ENCODE data around the gene SOWAHC.
"Not testable (repeated sequence)": the region's sequence is repeated elsewhere in the genome, so short reads cannot be mapped to it uniquely, and the experiment has no call there.

SOWAHC gene, protein sequence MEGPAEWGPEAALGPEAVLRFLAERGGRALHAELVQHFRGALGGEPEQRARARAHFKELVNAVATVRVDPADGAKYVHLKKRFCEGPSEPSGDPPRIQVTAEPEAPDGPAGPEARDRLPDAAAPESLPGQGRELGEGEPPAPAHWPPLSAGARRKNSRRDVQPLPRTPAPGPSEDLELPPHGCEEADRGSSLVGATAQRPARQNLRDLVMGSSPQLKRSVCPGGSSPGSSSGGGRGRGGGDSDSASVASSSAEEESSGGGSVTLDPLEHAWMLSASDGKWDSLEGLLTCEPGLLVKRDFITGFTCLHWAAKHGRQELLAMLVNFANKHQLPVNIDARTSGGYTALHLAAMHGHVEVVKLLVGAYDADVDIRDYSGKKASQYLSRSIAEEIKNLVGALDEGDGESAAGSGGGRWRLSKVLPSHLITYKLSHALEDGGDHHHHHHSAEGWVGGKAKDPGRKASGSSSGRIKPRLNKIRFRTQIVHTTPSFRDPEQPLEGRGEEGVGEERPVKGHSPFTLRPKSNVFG

DNA sequence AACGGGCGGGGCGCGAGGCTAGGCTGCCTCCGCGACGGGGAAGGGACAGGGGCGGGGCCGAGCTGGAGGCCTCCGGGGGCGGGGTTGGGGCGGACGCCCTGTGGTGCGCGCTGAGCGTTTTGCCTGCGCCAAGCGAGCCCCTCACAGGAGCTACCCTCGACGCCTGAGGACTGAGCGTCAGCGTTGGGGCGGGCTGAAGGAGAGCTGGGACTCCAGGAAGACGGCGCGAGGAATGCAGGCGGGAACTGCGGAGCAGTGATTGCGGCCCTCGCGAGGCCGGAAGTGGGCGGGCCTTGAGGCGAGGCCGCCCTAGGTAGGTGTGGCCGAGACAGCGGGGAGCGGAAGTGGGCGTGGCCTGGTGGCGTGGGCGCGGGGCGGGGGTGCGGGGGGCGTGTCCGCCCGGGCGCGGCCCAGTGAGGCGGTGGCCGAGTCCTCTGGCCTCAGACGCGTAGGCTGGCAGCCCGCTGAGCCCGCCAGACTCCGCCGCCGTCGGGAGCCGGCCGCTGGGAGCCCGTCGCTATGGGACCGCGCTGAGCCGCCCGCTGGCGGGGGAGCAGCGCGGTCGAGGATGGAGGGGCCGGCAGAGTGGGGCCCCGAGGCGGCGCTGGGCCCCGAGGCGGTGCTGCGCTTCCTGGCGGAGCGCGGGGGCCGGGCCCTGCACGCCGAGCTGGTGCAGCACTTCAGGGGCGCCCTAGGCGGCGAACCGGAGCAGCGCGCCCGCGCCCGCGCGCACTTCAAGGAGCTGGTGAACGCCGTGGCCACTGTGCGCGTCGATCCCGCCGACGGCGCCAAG lies at the start of gene SOWAHC, which contains the start of gene SEPTIN10:
SOWAHC (plus strand) TSS at position 443 of the 793 bp plus-strand sequence; CDS start at position 569, 126 bp downstream.
SEPTIN10 (minus strand) TSS at position 45 of the 793 bp plus-strand sequence. CDS start 139 bp downstream, outside the sequence.
- Mint-ChIP-seq H3K4me1 (ENCODE audit: low read depth) (peaks cover 11% of the 10 kb centered on the region), H3K27me3 (peaks cover 42% of the 10 kb centered on the region), H3K4me3 (peak within 1 kb of the TSS; percentile 82), H3K36me3 (no peaks in the 10 kb centered on the region), H3K9me3 (ENCODE audit: low read depth) (no peaks in the 10 kb centered on the region), H3K27ac (no peak within 1 kb of the TSS)

DNA sequence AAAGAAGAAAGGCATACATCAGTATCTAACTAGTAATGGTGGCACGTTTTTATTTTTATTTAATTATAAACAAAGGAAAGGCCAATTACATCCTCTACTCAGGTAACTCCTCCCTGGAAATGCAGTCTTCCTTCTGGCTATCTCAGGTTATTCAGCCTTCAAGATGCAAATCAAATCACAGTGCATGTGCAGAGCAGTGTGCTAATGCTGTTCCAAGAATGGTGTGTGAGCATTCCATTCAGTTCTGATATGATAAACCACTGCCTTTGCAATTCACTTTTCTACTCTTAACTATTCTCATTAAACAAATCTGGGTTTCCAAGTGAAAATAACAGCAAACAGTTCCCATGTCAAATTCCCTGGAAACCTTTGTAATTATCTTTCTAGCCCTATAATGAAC lies 38.8 kb upstream of the SOWAHC start:
- Mint-ChIP-seq H3K9me3 (ENCODE audit: low read depth) (no peaks in the 10 kb centered on the region), H3K36me3 (no peaks in the 10 kb centered on the region), H3K4me1 (ENCODE audit: low read depth) (no peaks in the 10 kb centered on the region), H3K4me3 (no peak overlapping the region), H3K27ac (no peak overlapping the region), H3K27me3 (peaks cover 10% of the 10 kb centered on the region)

- H3K9me3 Mint-ChIP-seq (ENCODE audit: low read depth); H3K4me1 Mint-ChIP-seq (ENCODE audit: low read depth); H3K27ac Mint-ChIP-seq; H3K36me3 Mint-ChIP-seq; H3K27me3 Mint-ChIP-seq; H3K4me3 Mint-ChIP-seq: not testable (repeated sequence)
These were observed 36.5 kb upstream of the SOWAHC start for GRCh38 chr2:109577630-109578029.

DNA sequence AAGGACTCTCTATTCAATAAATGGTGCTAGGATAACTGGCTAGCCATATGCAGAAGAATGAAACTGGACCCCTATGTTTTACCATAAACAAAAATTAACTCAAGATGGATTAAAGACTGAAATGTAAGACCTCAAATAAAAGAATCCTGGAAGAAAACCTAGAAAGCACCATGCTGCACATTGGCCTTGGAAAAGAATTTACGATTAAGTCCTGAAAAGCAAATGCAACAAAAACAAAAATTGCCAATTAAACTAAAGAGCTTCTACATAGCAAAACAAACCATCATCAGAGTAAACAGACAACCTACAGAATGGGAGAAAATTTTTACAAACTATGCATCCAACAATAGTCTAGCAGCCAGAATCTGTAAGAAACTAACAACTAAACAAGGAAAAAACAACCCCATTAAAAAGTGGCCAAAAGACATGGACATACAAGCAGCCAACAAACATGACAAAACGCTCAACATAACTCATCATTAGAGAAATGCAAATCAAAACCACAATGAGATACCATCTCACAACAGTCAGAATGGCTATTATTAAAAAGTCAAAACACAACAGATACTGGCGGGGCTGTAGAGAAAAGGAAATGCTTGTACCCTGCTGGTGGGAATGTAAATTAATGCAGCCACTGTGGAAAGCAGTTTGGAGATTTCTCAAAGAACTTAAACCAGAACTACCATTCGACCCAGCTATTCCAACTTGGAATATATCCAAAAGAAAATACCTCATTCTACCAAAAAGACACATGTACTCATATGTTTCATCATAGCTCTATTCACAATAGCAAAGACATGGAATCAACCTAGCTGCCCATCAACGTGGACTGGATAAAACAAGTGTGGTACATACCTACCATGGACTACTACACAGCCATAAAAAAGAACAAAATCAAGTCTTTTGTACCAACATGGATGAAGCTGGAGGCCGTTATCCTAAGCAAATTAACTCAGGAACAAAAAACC lies 31.0 kb upstream of the SOWAHC start:
- Mint-ChIP-seq H3K9me3 (ENCODE audit: low read depth) (no peaks in the 10 kb centered on the region), H3K36me3 (no peaks in the 10 kb centered on the region), H3K4me1 (ENCODE audit: low read depth) (no peaks in the 10 kb centered on the region), H3K27me3 (peaks cover 6% of the 10 kb centered on the region), H3K4me3 (no peak overlapping the region), H3K27ac (no peak overlapping the region)

- H3K36me3 Mint-ChIP-seq: no peaks in the 10 kb centered on the region
- H3K27me3 Mint-ChIP-seq: peaks cover 6% of the 10 kb centered on the region
- H3K9me3 Mint-ChIP-seq (ENCODE audit: low read depth): no peaks in the 10 kb centered on the region
- no peaks in the 10 kb centered on the region for H3K4me1 Mint-ChIP-seq (ENCODE audit: low read depth)
- H3K27ac Mint-ChIP-seq: no peak overlapping the region
- H3K4me3 Mint-ChIP-seq: no peak overlapping the region
These were observed 27.5 kb upstream of the SOWAHC start for GRCh38 chr2:109586687-109587086.

- H3K9me3 Mint-ChIP-seq (ENCODE audit: low read depth): no peaks in the 10 kb centered on the region
- H3K27me3 Mint-ChIP-seq: no peaks in the 10 kb centered on the region
- H3K4me1 Mint-ChIP-seq (ENCODE audit: low read depth): no peaks in the 10 kb centered on the region
- no peak overlapping the region for H3K27ac Mint-ChIP-seq
- no peak overlapping the region for H3K4me3 Mint-ChIP-seq
- no peaks in the 10 kb centered on the region for H3K36me3 Mint-ChIP-seq
These were observed 23.0 kb upstream of the SOWAHC start for GRCh38 chr2:109591206-109591605.

- H3K9me3 Mint-ChIP-seq (ENCODE audit: low read depth): no peaks in the 10 kb centered on the region
- H3K27ac Mint-ChIP-seq: no peak overlapping the region
These were observed 21.3 kb upstream of the SOWAHC start for GRCh38 chr2:109592905-109593304.

GRCh38 chr2:109594246-109594885 lies 19.8 kb upstream of the SOWAHC start:
- Mint-ChIP-seq H3K27me3 (no peaks in the 10 kb centered on the region), H3K9me3 (ENCODE audit: low read depth) (no peaks in the 10 kb centered on the region), H3K36me3 (no peaks in the 10 kb centered on the region), H3K4me1 (ENCODE audit: low read depth) (no peaks in the 10 kb centered on the region), H3K27ac (no peak overlapping the region), H3K4me3 (no peak overlapping the region)

More at GRCh38 chr2:109592905-109593304, 21.3 kb upstream of the SOWAHC start:
- Mint-ChIP-seq H3K27me3 (no peaks in the 10 kb centered on the region), H3K4me3 (no peak overlapping the region), H3K36me3 (no peaks in the 10 kb centered on the region), H3K4me1 (ENCODE audit: low read depth) (no peaks in the 10 kb centered on the region)

- Mint-ChIP-seq H3K4me1 (ENCODE audit: low read depth) (no peaks in the 10 kb centered on the region), H3K27ac (no peak overlapping the region), H3K9me3 (ENCODE audit: low read depth) (no peaks in the 10 kb centered on the region), H3K4me3 (no peak overlapping the region), H3K27me3 (no peaks in the 10 kb centered on the region), H3K36me3 (no peaks in the 10 kb centered on the region)
These were observed 18.5 kb upstream of the SOWAHC start for GRCh38 chr2:109595644-109596043.

DNA sequence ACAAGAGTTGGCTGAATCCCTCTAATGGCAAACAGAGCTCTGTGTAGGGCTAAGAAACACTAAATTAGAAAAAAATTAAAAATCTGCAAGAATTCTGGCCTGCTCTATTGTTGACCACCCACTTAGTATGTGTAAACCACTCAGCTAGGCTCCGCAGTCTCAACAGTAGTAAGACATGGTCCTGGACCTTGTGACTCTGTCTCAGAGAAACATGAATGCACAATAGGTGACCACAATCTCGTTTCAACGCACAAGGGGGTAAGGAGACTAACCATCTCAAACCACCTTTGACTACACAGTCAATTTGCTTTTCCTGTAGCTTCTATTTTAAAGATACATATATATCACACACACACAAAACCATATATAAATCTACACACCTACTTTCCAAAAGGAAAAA lies 16.9 kb upstream of the SOWAHC start:
- Mint-ChIP-seq H3K36me3 (peaks cover 2% of the 10 kb centered on the region), H3K27ac (no peak overlapping the region), H3K9me3 (ENCODE audit: low read depth) (no peaks in the 10 kb centered on the region), H3K4me1 (ENCODE audit: low read depth) (no peaks in the 10 kb centered on the region), H3K4me3 (no peak overlapping the region), H3K27me3 (peaks cover 7% of the 10 kb centered on the region)

- Mint-ChIP-seq H3K4me1 (ENCODE audit: low read depth) (no peaks in the 10 kb centered on the region), H3K27ac (no peak overlapping the region), H3K27me3 (peaks cover 12% of the 10 kb centered on the region), H3K4me3 (no peak overlapping the region), H3K9me3 (ENCODE audit: low read depth) (no peaks in the 10 kb centered on the region), H3K36me3 (peaks cover 2% of the 10 kb centered on the region)
These were observed 12.4 kb upstream of the SOWAHC start for GRCh38 chr2:109601783-109602182.

GRCh38 chr2:109602617-109603188 lies 11.5 kb upstream of the SOWAHC start:
- Mint-ChIP-seq H3K27me3 (peaks cover 16% of the 10 kb centered on the region), H3K36me3 (peaks cover 2% of the 10 kb centered on the region), H3K4me1 (ENCODE audit: low read depth) (no peaks in the 10 kb centered on the region), H3K27ac (no peak overlapping the region), H3K9me3 (ENCODE audit: low read depth) (no peaks in the 10 kb centered on the region), H3K4me3 (no peak overlapping the region)

- Mint-ChIP-seq H3K27me3 (peaks cover 23% of the 10 kb centered on the region), H3K9me3 (ENCODE audit: low read depth) (no peaks in the 10 kb centered on the region), H3K36me3 (peaks cover 2% of the 10 kb centered on the region), H3K4me1 (ENCODE audit: low read depth) (peaks cover 4% of the 10 kb centered on the region), H3K27ac (no peak overlapping the region), H3K4me3 (no peak overlapping the region)
These were observed 9.6 kb upstream of the SOWAHC start for GRCh38 chr2:109604597-109604996.

DNA sequence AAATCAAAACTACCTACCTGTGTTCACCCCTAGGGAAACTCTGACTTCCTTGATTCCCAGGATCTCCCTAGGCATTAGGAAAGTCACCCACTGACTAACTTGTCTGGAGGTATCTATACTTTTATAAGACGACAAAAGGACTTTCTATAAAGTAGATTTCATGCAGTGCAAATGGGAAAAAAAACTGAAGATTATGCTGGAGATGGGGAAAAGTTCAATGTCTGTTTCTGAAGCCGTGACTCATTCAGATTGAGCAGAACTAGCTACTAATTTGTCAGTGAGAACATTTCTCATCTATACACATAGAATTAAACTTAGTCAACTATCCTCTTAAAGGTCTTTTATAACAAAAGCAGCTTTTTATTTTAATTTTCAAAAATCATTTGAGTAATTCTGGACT lies 6.4 kb upstream of the SOWAHC start:
- Mint-ChIP-seq H3K4me1 (ENCODE audit: low read depth) (peaks cover 5% of the 10 kb centered on the region), H3K27me3 (peaks cover 33% of the 10 kb centered on the region), H3K9me3 (ENCODE audit: low read depth) (no peaks in the 10 kb centered on the region), H3K36me3 (no peaks in the 10 kb centered on the region), H3K4me3 (no peak overlapping the region), H3K27ac (no peak overlapping the region)
